H1 (cell line): ENCODE measurements around the gene TCF7L2. TPM values are rescaled to one million over a fixed set of nuclear protein-coding genes. Genes with fewer than 3 reads are reported as not detected.

Experiments
- CTCF ChIA-PET: fragments of 300-600 bp; sonication (Branson Sonifier 250); formaldehyde crosslinking; loops from one replicate; lab custom pipeline; 2021; ENCODE audit not compliant: partially characterized antibody; lab: Charles Lee
- POLR2A ChIA-PET: fragments of 300-600 bp; sonication (Branson Sonifier 250); formaldehyde crosslinking; loops from one replicate; lab custom pipeline; 2021; ENCODE audit warnings: inconsistent platforms; ENCODE audit not compliant: partially characterized antibody; lab: Charles Lee
- DNase-seq, 2 experiments: peaks; one replicate each; pipeline versions ENCODE4 v3.0.0 to v3.0.0-alpha.2; 2010 to 2022; ENCODE audit warnings: low spot score in 2 of 2, low read depth in 1 of 2, mixed read lengths in 1 of 2
- FAIRE-seq: peaks from 2 replicates; lab custom pipeline; 2011; peaks lifted over from hg19 to GRCh38; lab: Jason Lieb, UNC
- H2AFZ ChIP-seq: 2 replicates; pipeline ENCODE4 v1.8.1; 2012; ENCODE audit warnings: low read length, inconsistent platforms
- H2AK5ac ChIP-seq: 2 replicates; pipeline ENCODE4 v1.6.1; 2013; ENCODE audit warnings: low read depth, low read length
- H2BK120ac ChIP-seq: replicated peaks from 2 replicates; pipeline ENCODE3; 2013; ENCODE audit warnings: low read depth, low read length, inconsistent platforms
- H2BK12ac ChIP-seq: 2 replicates; pipeline ENCODE4 v1.6.1; 2013; ENCODE audit warnings: low read depth, low read length
- H2BK15ac ChIP-seq: 2 replicates; pipeline ENCODE4 v1.6.1; 2013; ENCODE audit warnings: low read length
- H2BK20ac ChIP-seq: 2 replicates; pipeline ENCODE4 v1.6.1; 2013; ENCODE audit warnings: low read length
- H2BK5ac ChIP-seq: 2 replicates; pipeline ENCODE4 v1.6.1; 2013; ENCODE audit warnings: low read depth, low read length
- H3K14ac ChIP-seq: 2 replicates; pipeline ENCODE4 v1.6.1; 2013; ENCODE audit warnings: inconsistent platforms; ENCODE audit not compliant: insufficient read length
- H3K18ac ChIP-seq: 2 replicates; pipeline ENCODE4 v1.6.1; 2013; ENCODE audit warnings: low read length; ENCODE audit errors: extremely low read depth
- H3K23ac ChIP-seq: 2 replicates; pipeline ENCODE4 v1.6.1; 2013; ENCODE audit warnings: inconsistent platforms; ENCODE audit not compliant: insufficient read length
- H3K23me2 ChIP-seq: 2 replicates; pipeline ENCODE4 v1.6.1; 2013; ENCODE audit warnings: low read depth, low read length
- H3K27ac ChIP-seq: 2 replicates; pipeline ENCODE4 v1.6.1; 2011; ENCODE audit warnings: low read depth, low read length, inconsistent platforms
- H3K27me3 ChIP-seq, 4 experiments: replicated peaks in 1 of 4; 1 replicate in 1 of 4; 2 replicates in 3 of 4; pipeline versions ENCODE4 v1.6.1 to v1.8.1; 2011 to 2013; ENCODE audit warnings: low read length in 3 of 4, mild to moderate bottlenecking in 3 of 4, inconsistent platforms in 2 of 4, mixed read lengths in 2 of 4, moderate library complexity in 1 of 4; ENCODE audit not compliant: control insufficient read depth in 3 of 4, insufficient read depth in 3 of 4; ENCODE audit errors: extremely low read depth in 1 of 4
- H3K36me3 ChIP-seq, 4 experiments: 2 replicates each; pipeline versions ENCODE4 v1.6.1 to v1.8.1; 2011 to 2013; ENCODE audit warnings: mild to moderate bottlenecking in 4 of 4, low read length in 3 of 4, moderate library complexity in 2 of 4, control low read depth in 1 of 4, inconsistent platforms in 1 of 4; ENCODE audit not compliant: insufficient read depth in 4 of 4, control insufficient read depth in 2 of 4
- H3K4ac ChIP-seq: replicated peaks from 2 replicates; pipeline ENCODE3; 2013; ENCODE audit warnings: low read length, low read depth, mixed read lengths, inconsistent platforms; ENCODE audit not compliant: insufficient read length
- H3K4me1 ChIP-seq, 4 experiments: replicated peaks in 1 of 4; 1 replicate in 1 of 4; 2 replicates in 3 of 4; pipeline versions ENCODE4 v1.6.1 to v1.8.1; 2011 to 2013; ENCODE audit warnings: low read length in 3 of 4, inconsistent platforms in 2 of 4, mixed read lengths in 1 of 4; ENCODE audit not compliant: insufficient read depth in 4 of 4, control insufficient read depth in 3 of 4
- H3K4me2 ChIP-seq, 2 experiments: 2 replicates each; pipeline versions ENCODE4 v1.6.1 to v1.8.1; 2011 to 2013; ENCODE audit warnings: low read depth in 2 of 2, low read length in 2 of 2, control low read depth in 1 of 2, inconsistent platforms in 1 of 2, mild to moderate bottlenecking in 1 of 2; ENCODE audit not compliant: insufficient read depth in 1 of 2
- H3K4me3 ChIP-seq, 4 experiments: fragments of 200-600, 300-600 bp in 1 of 4; sonication (generic), shearing (Covaris generic), sonication (Bioruptor Twin) in 1 of 4; 2 replicates each; pipeline versions ENCODE4 v1.5.1 to v1.8.1; 2011 to 2016; ENCODE audit warnings: low read length in 4 of 4, low read depth in 3 of 4, control low read depth in 2 of 4, inconsistent platforms in 2 of 4, mild to moderate bottlenecking in 2 of 4, mixed read lengths in 1 of 4, moderate library complexity in 1 of 4; ENCODE audit not compliant: insufficient read depth in 2 of 4; ENCODE audit errors: extremely low read depth in 1 of 4
- H3K56ac ChIP-seq: replicated peaks from 2 replicates; pipeline ENCODE3; 2013; ENCODE audit warnings: low read depth, mild to moderate bottlenecking, mixed read lengths, low read length, inconsistent platforms; ENCODE audit not compliant: insufficient read length
- H3K79me1 ChIP-seq: 2 replicates; pipeline ENCODE4 v1.6.1; 2013; ENCODE audit warnings: low read depth, low read length, control low read depth
- H3K79me2 ChIP-seq, 2 experiments: 2 replicates each; pipeline versions ENCODE4 v1.6.1 to v1.8.1; 2012 to 2013; ENCODE audit warnings: low read length in 2 of 2, mild to moderate bottlenecking in 2 of 2, inconsistent platforms in 1 of 2; ENCODE audit not compliant: insufficient read depth in 2 of 2, control insufficient read depth in 1 of 2
- H3K9ac ChIP-seq, 4 experiments: replicated peaks in 1 of 4; 1 replicate in 1 of 4; 2 replicates in 3 of 4; pipeline versions ENCODE4 v1.6.1 to v1.8.1; 2011 to 2013; ENCODE audit warnings: low read depth in 3 of 4, low read length in 3 of 4, control low read depth in 2 of 4, mild to moderate bottlenecking in 2 of 4, moderate library complexity in 2 of 4, inconsistent platforms in 1 of 4; ENCODE audit errors: extremely low read depth in 1 of 4
- H3K9me3 ChIP-seq, 2 experiments: 2 replicates each; pipeline versions ENCODE4 v1.6.1 to v1.8.1; 2012 to 2013; ENCODE audit warnings: mild to moderate bottlenecking in 2 of 2, moderate library complexity in 2 of 2, control low read depth in 1 of 2, inconsistent platforms in 1 of 2, low read depth in 1 of 2, low read length in 1 of 2, mixed read lengths in 1 of 2; ENCODE audit not compliant: insufficient read depth in 2 of 2
- H4K20me1 ChIP-seq, 2 experiments: replicated peaks in 1 of 2; 2 replicates each; pipeline versions ENCODE3 to v1.8.1; 2011 to 2013; ENCODE audit warnings: inconsistent platforms in 2 of 2, low read length in 2 of 2, mild to moderate bottlenecking in 1 of 2; ENCODE audit not compliant: insufficient read depth in 2 of 2, control insufficient read depth in 1 of 2
- H4K5ac ChIP-seq: 2 replicates; pipeline ENCODE4 v1.6.1; 2013; ENCODE audit warnings: low read length, low read depth, mixed read lengths, inconsistent platforms; ENCODE audit not compliant: insufficient read length
- H4K8ac ChIP-seq: 2 replicates; pipeline ENCODE4 v1.8.0; 2013; ENCODE audit warnings: mild to moderate bottlenecking, moderate library complexity, low read length, inconsistent platforms; ENCODE audit not compliant: insufficient read depth; ENCODE audit errors: extremely low read depth
- H4K91ac ChIP-seq: replicated peaks from 2 replicates; pipeline ENCODE3; 2013; ENCODE audit warnings: low read length, mixed read lengths, inconsistent platforms; ENCODE audit not compliant: insufficient read length
- CBX8 ChIP-seq: fragments of 300-800, 300-1000 bp; sonication (generic); IDR thresholded peaks from 2 replicates; pipeline ENCODE4 v1.7.1; 2016; ENCODE audit warnings: low read depth, low read length, borderline replicate concordance
- CHD1 ChIP-seq: IDR thresholded peaks from 2 replicates; pipeline ENCODE4 v1.6.1; 2012; ENCODE audit warnings: low read depth, low read length, improper control_type of control experiment
- HDAC6 ChIP-seq: IDR thresholded peaks from one replicate; pipeline ENCODE4 v1.7.1; 2012; ENCODE audit warnings: low read depth, mild to moderate bottlenecking, inconsistent platforms, low read length, moderate library complexity
- NANOG ChIP-seq: IDR thresholded peaks from 2 replicates; pipeline ENCODE4 v1.6.1; 2011; ENCODE audit warnings: low read length, low read depth, mild to moderate bottlenecking, inconsistent platforms; ENCODE audit not compliant: insufficient read depth, poor library complexity, severe bottlenecking
- YY1 ChIP-seq: IDR thresholded peaks from 2 replicates; pipeline ENCODE4 v1.6.1; 2011; ENCODE audit warnings: low read depth, mild to moderate bottlenecking, low read length
- WGBS, 2 experiments: shearing (Covaris generic) in 1 of 2; methylation state at CpG; one replicate each; pipeline versions ENCODE4 v1.1.6 to v1.1.7; 2013 to 2015; ENCODE audit warnings: low lambda C conversion rate in 2 of 2, mixed read lengths in 2 of 2, inconsistent platforms in 1 of 2, low coverage in 1 of 2, missing lambda C conversion rate in 1 of 2; ENCODE audit not compliant: insufficient replicate concordance in 2 of 2, insufficient coverage in 1 of 2, insufficient read length in 1 of 2; ENCODE audit errors: extremely low coverage in 1 of 2, missing lambda C conversion rate in 1 of 2; 5-methylcytosine and 5-hydroxymethylcytosine counted together
- polyA plus RNA-seq, 7 experiments: library from polyadenylated mRNA; depleted of rRNA in 3 of 7; stranded (reverse) in 5 of 7; unstranded in 2 of 7; fragments of >200 nt in 5 of 7; fragments of 200-250 nt in 2 of 7; gene quantifications; 1 replicate in 5 of 7; 2 replicates in 1 of 7; 4 replicates in 1 of 7; pipeline versions ENCODE4 v1.2.1 to v1.2.3, GENCODE V29; 2011 to 2013; ENCODE audit warnings: missing spikeins in 2 of 7, mixed read lengths in 2 of 7
- total RNA-seq: library from RNA; stranded (reverse); fragmentation: NEBNext Ultra II Directional; extraction: Animal tissue kit (Norgen Biotek cat#: 25700); gene quantifications from 2 replicates; pipeline ENCODE4 v1.2.1, GENCODE V29; 2021
- TF ChIP-seq, protein P1 (sequence below): IDR thresholded peaks from 2 replicates; pipeline ENCODE4 v1.6.1; 2012; ENCODE audit warnings: inconsistent platforms

The TCF7L2 gene
- total and polyA plus RNA-seq, 2 of the 8 experiments (the other 6 are each of a cell fraction or from before 2014, with no cell fraction given), result 33.9 to 67.3 TPM

DNA sequence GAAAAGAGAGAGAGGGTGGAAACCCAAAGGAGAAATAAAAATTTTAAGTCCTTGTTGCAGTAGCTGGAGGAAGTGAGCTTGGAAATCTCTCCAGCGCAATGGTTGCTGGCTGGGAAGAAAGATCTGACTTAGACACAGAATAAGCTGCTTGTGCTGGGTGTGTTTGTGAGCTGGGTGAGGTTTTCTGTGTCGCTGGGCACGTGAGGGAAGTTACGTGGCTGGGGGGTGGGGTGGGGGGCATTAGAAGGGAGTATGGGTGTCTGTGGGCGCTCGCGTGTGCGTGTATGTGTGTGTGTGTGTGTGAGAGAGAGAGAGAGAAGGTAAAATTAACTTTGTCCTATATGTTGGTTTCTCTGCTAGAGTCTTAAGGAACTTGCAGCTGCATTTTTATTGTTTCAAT lies 11.6 kb downstream of the TCF7L2 start:
- no peak overlapping the region for H3K4me3 ChIP-seq
- no peak for FAIRE-seq

More for the DNA sequence above, 11.6 kb downstream of the TCF7L2 start:
- POLR2A ChIA-PET, result interaction anchor here (0.6 to 1.9 kb wide), 9 partner anchors 9 to 147 kb away, joined by 3 to 10 read pairs (median 4); partner anchors contain the start of gene TCF7L2
- no peak overlapping the region for H4K91ac ChIP-seq
- H3K79me1 ChIP-seq, result peaks cover 15% of the 10 kb centered on the region; the same call in 1 of the 2 replicates
- no peak overlapping the region for H2BK20ac ChIP-seq
- H3K56ac ChIP-seq, result no peak overlapping the region
- no peak overlapping the region for H2BK5ac ChIP-seq
- H4K5ac ChIP-seq, result no peak overlapping the region
- H3K36me3 ChIP-seq, result peaks cover 0 to 50% (median 7%) of the 10 kb centered on the region in 4 experiments; a peak in 6 of 8 replicates
- peak overlapping the region; percentile 48; the same call in 1 of the 2 replicates for H3K18ac ChIP-seq
- H3K79me2 ChIP-seq, result peaks cover 45 to 93% of the 10 kb centered on the region in 2 experiments
- no peak overlapping the region for H3K23ac ChIP-seq
- H2AFZ ChIP-seq, result no peak overlapping the region
- no peak overlapping the region for H4K8ac ChIP-seq
- no peaks in the 10 kb centered on the region; the same call in none of the 2 replicates for H3K23me2 ChIP-seq
- no peak overlapping the region for H3K14ac ChIP-seq
- peaks cover 1 to 17% of the 10 kb centered on the region in 2 experiments for H4K20me1 ChIP-seq
- no peak for DNase-seq
- H3K4me1 ChIP-seq, result peaks cover 17 to 49% (median 23%) of the 10 kb centered on the region in 4 experiments
- H2BK15ac ChIP-seq, result no peak overlapping the region
- no peak overlapping the region; a peak in 1 of 7 replicates for H3K9ac ChIP-seq
- no peak overlapping the region for H3K4me2 ChIP-seq
- H3K4ac ChIP-seq, result no peak overlapping the region
- no peak overlapping the region for H3K27ac ChIP-seq
- H3K27me3 ChIP-seq, result no peaks in the 10 kb centered on the region
- CTCF ChIA-PET, result interaction anchor here (1.0 to 1.6 kb wide), 4 partner anchors 15 to 204 kb away, joined by 3 read pairs; no protein-coding TSS in a partner anchor
- no peak overlapping the region for H2BK120ac ChIP-seq
- H3K9me3 ChIP-seq, result no peaks in the 10 kb centered on the region
- no peak overlapping the region for H2BK12ac ChIP-seq
- H2AK5ac ChIP-seq, result no peak overlapping the region
- 90% methylated on average over 7 of the region's 8 CpGs; no CpG with 5 or more reads in 1 of the 2 experiments for WGBS, 2 experiments
- TF ChIP-seq CBX8 (no peak), CHD1 (no peak), YY1 (no peak), HDAC6 (no peak), NANOG (no peak)
- TF ChIP-seq, protein P1, sequence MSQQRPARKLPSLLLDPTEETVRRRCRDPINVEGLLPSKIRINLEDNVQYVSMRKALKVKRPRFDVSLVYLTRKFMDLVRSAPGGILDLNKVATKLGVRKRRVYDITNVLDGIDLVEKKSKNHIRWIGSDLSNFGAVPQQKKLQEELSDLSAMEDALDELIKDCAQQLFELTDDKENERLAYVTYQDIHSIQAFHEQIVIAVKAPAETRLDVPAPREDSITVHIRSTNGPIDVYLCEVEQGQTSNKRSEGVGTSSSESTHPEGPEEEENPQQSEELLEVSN, result no peak
